Muscle layer of duodenum (tissue), 2 donors: ENCODE data around the gene SLC39A8.

ENCODE experiments used
- H3K27ac ChIP-seq: one replicate; pipeline ENCODE4 v1.7.0; 2013; ENCODE audit warnings: mild to moderate bottlenecking, low read length
- H3K27me3 ChIP-seq: one replicate; pipeline ENCODE4 v1.7.0; 2013; ENCODE audit warnings: low read depth, mild to moderate bottlenecking, control low read depth, low read length
- H3K36me3 ChIP-seq, 2 donors: one replicate each; pipeline ENCODE4 v1.7.0; 2013; ENCODE audit warnings: low read length in 2 of 2, control low read depth in 1 of 2, mild to moderate bottlenecking in 1 of 2; ENCODE audit not compliant: insufficient read depth in 2 of 2, control insufficient read depth in 1 of 2
- H3K4me1 ChIP-seq, 2 donors: one replicate each; pipeline ENCODE4 v1.7.0; 2013; ENCODE audit warnings: low read length in 2 of 2, mild to moderate bottlenecking in 2 of 2, control low read depth in 1 of 2, moderate library complexity in 1 of 2; ENCODE audit not compliant: insufficient read depth in 2 of 2, control insufficient read depth in 1 of 2
- H3K4me3 ChIP-seq, 2 donors: one replicate each; pipeline ENCODE4 v1.7.0; 2013; ENCODE audit warnings: low read length in 2 of 2, low read depth in 1 of 2, mild to moderate bottlenecking in 1 of 2
- H3K9me3 ChIP-seq, 2 donors: one replicate each; pipeline ENCODE4 v1.7.0; 2013; ENCODE audit warnings: low read length in 2 of 2, control low read depth in 1 of 2, mild to moderate bottlenecking in 1 of 2; ENCODE audit not compliant: control insufficient read depth in 1 of 2
- donor health status: healthy.

The SLC39A8 gene

DNA sequence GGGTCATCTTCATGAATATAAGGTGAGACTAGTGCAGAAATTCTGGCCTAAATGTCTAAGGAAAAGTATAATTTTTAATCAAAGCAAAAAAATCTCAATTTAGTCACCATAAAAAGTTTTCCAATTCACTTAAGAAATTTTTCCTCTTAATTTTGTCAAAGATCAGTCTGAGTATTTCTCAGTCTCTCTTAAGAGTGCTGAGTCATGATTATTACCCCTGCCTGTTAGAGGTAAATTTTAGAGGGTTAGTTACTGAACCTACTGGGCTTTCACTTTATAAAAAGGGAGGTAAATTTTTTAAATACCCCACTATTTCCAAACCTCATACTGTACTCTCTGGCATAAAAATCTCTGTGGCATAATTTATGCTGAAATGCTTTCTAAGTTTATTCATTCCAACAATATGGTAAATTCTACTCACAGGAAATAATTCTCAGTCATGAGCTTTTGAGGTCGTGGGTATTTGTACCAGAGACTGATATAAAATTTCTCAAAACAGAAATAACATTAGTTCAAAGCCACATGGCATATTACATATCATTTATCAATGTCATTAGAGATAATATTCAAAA lies 122.4 kb downstream of the SLC39A8 start:
- no peaks in the 10 kb centered on the region for H3K9me3 ChIP-seq
- no peaks in the 10 kb centered on the region for H3K36me3 ChIP-seq
- H3K4me3 ChIP-seq: no peak overlapping the region
- no peaks in the 10 kb centered on the region for H3K27me3 ChIP-seq
- no peak overlapping the region for H3K27ac ChIP-seq
- no peaks in the 10 kb centered on the region for H3K4me1 ChIP-seq

DNA sequence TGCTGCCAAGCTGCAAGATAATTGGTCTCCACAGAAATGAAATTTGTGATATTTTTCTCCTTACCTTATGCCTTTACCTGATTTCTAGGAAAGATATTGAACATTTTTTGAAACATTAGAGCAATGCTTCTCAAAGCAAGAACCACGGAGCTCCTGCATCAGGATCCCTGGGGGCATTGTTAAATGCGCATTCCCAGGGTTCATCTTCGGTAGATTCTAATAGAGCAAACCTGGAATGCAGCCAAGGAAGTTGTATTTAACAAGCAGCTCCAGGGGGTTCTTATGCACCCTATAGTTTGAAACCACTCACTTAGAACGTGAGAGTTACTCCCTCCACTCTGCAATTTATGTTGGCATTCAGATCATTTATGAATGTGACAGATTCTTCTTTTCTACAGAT lies 126.2 kb downstream of the SLC39A8 start:
- H3K9me3 ChIP-seq: no peaks in the 10 kb centered on the region
- no peaks in the 10 kb centered on the region for H3K4me1 ChIP-seq
- H3K36me3 ChIP-seq: no peaks in the 10 kb centered on the region
- no peak overlapping the region for H3K4me3 ChIP-seq
- no peak overlapping the region for H3K27ac ChIP-seq
- no peaks in the 10 kb centered on the region for H3K27me3 ChIP-seq

GRCh38 chr4:102218656-102219055 lies 126.6 kb downstream of the SLC39A8 start:
- no peak overlapping the region for H3K27ac ChIP-seq
- no peaks in the 10 kb centered on the region for H3K9me3 ChIP-seq
- no peaks in the 10 kb centered on the region for H3K4me1 ChIP-seq
- H3K27me3 ChIP-seq: no peaks in the 10 kb centered on the region
- H3K36me3 ChIP-seq: no peaks in the 10 kb centered on the region
- H3K4me3 ChIP-seq: no peak overlapping the region

GRCh38 chr4:102217775-102218355 lies 127.4 kb downstream of the SLC39A8 start:
- Histone ChIP-seq H3K27me3 (no peaks in the 10 kb centered on the region), H3K4me3 (no peak overlapping the region), H3K27ac (no peak overlapping the region)

DNA sequence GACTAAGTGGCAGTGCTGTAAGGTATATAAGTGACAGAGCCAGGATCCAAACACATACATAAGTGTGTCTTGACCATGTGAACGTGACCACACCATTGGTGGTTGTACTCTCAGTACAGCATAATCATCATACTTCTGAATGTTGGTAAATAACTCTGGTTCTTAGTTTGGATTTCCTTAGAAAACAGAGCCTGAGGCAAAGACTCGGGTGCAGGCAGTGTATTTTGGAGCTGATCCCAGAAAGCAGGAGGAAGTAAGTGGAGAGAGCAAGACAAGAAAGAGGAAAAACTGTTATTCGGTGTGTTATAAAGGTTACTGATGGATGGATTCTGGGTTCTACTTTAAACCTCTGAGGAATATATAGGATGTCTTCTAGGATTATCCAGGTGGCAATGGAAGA lies 127.9 kb downstream of the SLC39A8 start:
- Histone ChIP-seq H3K27me3 (no peaks in the 10 kb centered on the region), H3K9me3 (no peaks in the 10 kb centered on the region), H3K4me3 (no peak overlapping the region), H3K27ac (no peak overlapping the region), H3K4me1 (no peaks in the 10 kb centered on the region), H3K36me3 (no peaks in the 10 kb centered on the region)

More at GRCh38 chr4:102217775-102218355, 127.4 kb downstream of the SLC39A8 start:
- Histone ChIP-seq H3K9me3 (no peaks in the 10 kb centered on the region), H3K36me3 (no peaks in the 10 kb centered on the region), H3K4me1 (no peaks in the 10 kb centered on the region)

- H3K9me3 ChIP-seq: no peaks in the 10 kb centered on the region
- H3K4me3 ChIP-seq: no peak overlapping the region
- H3K36me3 ChIP-seq: no peaks in the 10 kb centered on the region
- H3K27ac ChIP-seq: no peak overlapping the region
- no peaks in the 10 kb centered on the region for H3K27me3 ChIP-seq
- no peaks in the 10 kb centered on the region for H3K4me1 ChIP-seq
Measured at GRCh38 chr4:102216666-102217065, 128.6 kb downstream of the SLC39A8 start.

GRCh38 chr4:102213031-102213430 lies 132.3 kb downstream of the SLC39A8 start:
- Histone ChIP-seq H3K27ac (no peak overlapping the region), H3K4me3 (no peak overlapping the region), H3K36me3 (no peaks in the 10 kb centered on the region), H3K27me3 (no peaks in the 10 kb centered on the region), H3K9me3 (no peaks in the 10 kb centered on the region), H3K4me1 (no peaks in the 10 kb centered on the region)
